Inferior parietal cortex (tissue), 1 donor: ENCODE measurements around the gene RAB13.

Experiments
- DNase-seq: peaks from one replicate; pipeline ENCODE4 v3.0.0-alpha.2; 2016; ENCODE audit errors: extremely low spot score

The RAB13 gene

DNA sequence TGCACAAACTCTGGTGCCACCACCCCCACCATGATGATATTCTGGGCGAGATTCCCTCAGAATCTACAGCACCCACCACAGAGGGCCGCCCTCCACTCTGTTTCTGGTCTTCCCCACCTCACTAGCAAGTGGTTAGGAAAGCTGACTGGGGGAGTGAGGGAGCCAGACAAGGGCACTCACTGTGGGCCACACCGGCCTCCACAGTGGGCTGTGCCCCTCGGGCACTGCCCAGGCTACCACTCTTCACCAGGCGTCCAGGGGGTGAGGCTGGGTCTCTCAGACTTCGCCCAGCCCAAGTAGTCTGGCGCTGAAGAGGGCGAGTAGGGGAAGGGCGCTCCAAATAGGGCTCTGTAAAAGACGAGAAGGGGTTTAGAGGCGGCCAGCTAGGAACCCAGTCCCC lies 52.2 kb downstream of the RAB13 start:
- no peak for DNase-seq

DNA sequence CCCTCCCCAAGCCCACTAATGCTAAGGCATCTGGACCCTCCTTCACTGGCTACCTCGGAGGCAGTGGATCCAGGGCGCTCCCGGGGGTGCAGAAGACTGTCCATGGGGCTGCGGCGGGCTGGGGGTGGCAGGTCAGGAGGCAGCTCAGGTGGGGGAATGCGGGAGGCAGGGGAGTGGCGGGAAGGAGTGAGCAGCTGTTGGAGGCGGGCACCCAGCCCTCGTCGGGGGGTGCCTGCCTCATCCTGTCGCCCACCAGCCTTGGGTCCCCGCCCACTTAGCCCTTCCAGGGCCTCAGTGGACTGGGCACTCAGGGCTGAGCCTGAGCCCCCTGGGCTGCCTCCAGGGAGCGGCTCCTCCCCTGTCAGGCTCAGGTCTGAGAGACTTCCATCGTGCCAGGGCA lies 52.7 kb downstream of the RAB13 start:
- DNase-seq = no peak

DNA sequence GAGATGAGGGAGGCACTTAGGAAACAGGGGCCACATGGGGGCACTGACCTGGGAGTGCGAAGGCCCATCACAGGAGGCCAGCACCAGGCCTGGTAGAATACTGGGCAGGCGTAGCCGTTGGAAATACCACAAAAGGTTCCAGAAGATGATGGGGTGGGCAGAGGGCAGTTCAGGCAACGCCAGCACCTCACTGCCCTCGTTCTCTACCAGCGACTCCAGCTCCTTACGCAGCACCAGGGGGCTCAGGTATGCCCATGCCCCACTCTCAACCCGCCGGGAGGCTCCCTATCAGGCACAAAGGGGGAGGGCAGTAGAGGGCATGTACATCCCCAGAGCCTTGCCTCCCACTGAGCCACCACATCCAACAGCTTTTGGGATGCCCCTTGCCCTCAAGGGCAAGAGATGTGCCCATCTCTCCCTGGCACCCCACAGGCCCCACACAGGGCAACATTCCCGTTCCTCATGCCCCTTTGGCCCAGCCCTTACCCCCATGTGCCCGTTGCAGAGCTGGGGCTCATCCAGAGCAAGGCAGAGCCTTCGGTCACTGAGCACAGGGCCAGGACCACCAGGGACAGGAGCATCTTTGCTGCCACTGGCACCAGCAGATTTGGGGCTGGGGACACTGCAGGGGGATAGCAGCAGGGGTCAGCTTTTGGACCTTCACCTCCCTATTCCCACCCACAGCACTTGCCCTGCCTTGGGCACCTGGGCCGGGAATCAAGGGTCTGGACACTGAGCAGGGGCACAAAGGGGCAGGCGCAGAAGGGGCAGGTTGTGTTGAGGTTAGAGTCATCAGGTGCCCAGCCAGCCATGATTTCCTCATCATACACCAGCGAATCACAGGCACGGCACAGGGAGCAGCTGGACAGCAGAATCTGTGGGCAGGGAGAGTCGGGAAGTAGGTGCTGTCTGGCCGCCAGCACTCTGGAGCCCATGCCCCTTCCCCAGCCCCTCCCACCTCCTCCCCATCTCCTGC lies 53.7 kb downstream of the RAB13 start:
- DNase-seq = no peak
